Measurements from ENCODE around the gene SLC16A8.

Gene SLC16A8

DNA sequence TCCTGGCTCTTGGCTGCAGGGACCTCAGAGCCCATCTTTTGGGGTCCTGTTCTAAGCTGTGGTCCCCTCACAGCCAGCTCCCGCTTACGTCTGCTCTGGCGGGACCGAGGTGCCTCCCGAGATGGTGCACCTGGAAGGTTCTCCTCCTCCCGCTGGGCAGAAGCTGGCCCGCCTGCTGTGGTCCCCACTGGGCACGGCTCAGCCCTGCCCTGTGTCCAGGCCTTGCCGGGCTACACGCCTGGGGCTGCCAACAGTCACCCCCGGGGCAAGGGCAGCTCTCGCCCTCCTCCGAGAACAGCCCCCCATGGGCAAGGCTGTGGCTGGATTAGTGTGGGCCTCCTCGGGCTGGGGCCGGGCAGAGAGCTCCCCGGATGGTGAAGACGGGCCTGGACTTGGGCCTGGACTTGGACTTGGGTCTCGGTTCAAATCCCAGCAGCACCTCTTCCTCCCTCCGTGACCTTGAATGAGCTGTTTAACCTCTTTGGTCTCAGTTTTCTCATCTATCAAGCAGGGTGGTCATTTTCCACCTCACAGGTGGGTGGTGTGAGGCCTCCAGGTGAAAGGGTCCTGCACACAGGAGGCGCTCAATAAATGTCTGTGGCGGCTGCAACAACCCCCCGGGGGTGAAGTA is 25.5 kb upstream of the SLC16A8 start:
- H3K27ac ChIP-seq (ENCODE audit: low read length) = no peak overlapping the region
- no peaks in the 10 kb centered on the region for H3K79me2 ChIP-seq (ENCODE audit: low read length)
- H3K4me1 ChIP-seq (ENCODE audit: low read length) = peaks cover 3% of the 10 kb centered on the region
- H3K9me2 ChIP-seq (replicated peaks; ENCODE audit: insufficient read depth, low read length) = no peaks in the 10 kb centered on the region
- H3K4me2 ChIP-seq (ENCODE audit: low read depth, low read length) = no peak overlapping the region
- TF ChIP-seq EZH2 (optimal IDR thresholded peaks at IDR 0.05; ENCODE audit: low read depth, low read length) (no peak), EZH2phosphoT487 (IDR thresholded peaks at IDR 0.05; ENCODE audit: low read length) (no peak)
- TF ChIP-seq, protein P1, sequence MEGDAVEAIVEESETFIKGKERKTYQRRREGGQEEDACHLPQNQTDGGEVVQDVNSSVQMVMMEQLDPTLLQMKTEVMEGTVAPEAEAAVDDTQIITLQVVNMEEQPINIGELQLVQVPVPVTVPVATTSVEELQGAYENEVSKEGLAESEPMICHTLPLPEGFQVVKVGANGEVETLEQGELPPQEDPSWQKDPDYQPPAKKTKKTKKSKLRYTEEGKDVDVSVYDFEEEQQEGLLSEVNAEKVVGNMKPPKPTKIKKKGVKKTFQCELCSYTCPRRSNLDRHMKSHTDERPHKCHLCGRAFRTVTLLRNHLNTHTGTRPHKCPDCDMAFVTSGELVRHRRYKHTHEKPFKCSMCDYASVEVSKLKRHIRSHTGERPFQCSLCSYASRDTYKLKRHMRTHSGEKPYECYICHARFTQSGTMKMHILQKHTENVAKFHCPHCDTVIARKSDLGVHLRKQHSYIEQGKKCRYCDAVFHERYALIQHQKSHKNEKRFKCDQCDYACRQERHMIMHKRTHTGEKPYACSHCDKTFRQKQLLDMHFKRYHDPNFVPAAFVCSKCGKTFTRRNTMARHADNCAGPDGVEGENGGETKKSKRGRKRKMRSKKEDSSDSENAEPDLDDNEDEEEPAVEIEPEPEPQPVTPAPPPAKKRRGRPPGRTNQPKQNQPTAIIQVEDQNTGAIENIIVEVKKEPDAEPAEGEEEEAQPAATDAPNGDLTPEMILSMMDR (IDR thresholded peaks at IDR 0.05; ENCODE audit: low read length) = no peak
- no peaks in the 10 kb centered on the region for H3K27me3 ChIP-seq (replicated peaks; ENCODE audit: insufficient read depth, low read length)
- H3K36me3 ChIP-seq (replicated peaks; ENCODE audit: insufficient read depth, low read length) = no peaks in the 10 kb centered on the region
- no peak for DNase-seq
- no peaks in the 10 kb centered on the region for H3K9me3 ChIP-seq (replicated peaks; ENCODE audit: insufficient read depth, low read length)
- no peaks in the 10 kb centered on the region for H4K20me1 ChIP-seq (ENCODE audit: insufficient read depth, low read length)
- peaks cover 8% of the 10 kb centered on the region for H3F3A ChIP-seq (ENCODE audit: insufficient read depth, low read length)
- no peak overlapping the region for H3K4me3 ChIP-seq (ENCODE audit: low read length)
- H3K9ac ChIP-seq (ENCODE audit: low read length) = no peak overlapping the region
- H2AFZ ChIP-seq (ENCODE audit: low read length) = no peak overlapping the region

DNA sequence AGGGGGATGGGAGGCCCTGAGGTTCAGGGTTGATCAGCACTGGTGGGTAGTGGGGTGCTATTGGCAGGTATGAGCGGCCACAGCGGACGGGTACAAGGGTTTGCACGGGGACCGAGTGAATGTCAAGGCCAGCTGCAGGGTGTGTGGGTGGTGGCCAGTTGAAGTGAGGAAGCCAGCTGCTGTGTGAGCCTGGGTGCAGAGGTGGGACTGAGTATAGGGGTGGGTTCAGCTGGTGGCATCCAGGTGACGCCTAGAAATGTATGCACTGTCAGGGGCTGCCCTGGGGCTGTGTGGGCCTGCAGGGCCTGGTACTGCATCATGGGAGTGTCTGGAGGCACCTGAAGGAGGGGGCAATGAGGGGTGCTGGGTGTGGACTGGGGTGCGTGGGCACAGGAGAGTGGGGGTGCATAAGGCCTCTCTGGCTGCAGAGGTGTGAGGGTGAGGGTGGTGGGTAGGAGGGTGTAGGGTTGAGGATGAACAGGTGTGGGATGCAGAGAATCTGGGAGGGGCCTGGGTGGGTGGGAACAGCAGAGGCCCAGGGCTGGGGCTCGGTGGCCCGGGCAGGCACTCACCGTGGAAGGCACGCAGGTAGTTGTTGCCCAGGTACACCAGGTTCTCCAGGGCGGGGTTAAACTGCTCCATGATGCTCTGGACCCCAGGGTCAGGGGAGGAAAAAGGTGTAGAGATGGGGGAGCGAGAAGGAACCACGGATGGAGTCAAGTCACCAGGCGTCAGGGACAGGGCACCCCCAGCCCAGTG is 24.8 kb upstream of the SLC16A8 start:
- no peak overlapping the region for H3K9ac ChIP-seq (ENCODE audit: low read length)
- H3K9me2 ChIP-seq (replicated peaks; ENCODE audit: insufficient read depth, low read length) = no peaks in the 10 kb centered on the region
- H3K27ac ChIP-seq (ENCODE audit: low read length) = no peak overlapping the region
- no peak overlapping the region for H3K4me3 ChIP-seq (ENCODE audit: low read length)
- no peak for DNase-seq
- no peak overlapping the region for H2AFZ ChIP-seq (ENCODE audit: low read length)
- no peaks in the 10 kb centered on the region for H3K36me3 ChIP-seq (replicated peaks; ENCODE audit: insufficient read depth, low read length)
- H3K27me3 ChIP-seq (replicated peaks; ENCODE audit: insufficient read depth, low read length) = no peaks in the 10 kb centered on the region
- H3K79me2 ChIP-seq (ENCODE audit: low read length) = no peaks in the 10 kb centered on the region
- H3K4me2 ChIP-seq (ENCODE audit: low read depth, low read length) = no peak overlapping the region
- no peaks in the 10 kb centered on the region for H3K9me3 ChIP-seq (replicated peaks; ENCODE audit: insufficient read depth, low read length)
- H3F3A ChIP-seq (ENCODE audit: insufficient read depth, low read length) = peaks cover 8% of the 10 kb centered on the region
- TF ChIP-seq, protein P1 (IDR thresholded peaks at IDR 0.05; ENCODE audit: low read length) = no peak
- no peak for TF ChIP-seq EZH2phosphoT487 (IDR thresholded peaks at IDR 0.05; ENCODE audit: low read length)
- TF ChIP-seq EZH2 (optimal IDR thresholded peaks at IDR 0.05; ENCODE audit: low read depth, low read length) = no peak
- H4K20me1 ChIP-seq (ENCODE audit: insufficient read depth, low read length) = no peaks in the 10 kb centered on the region
- H3K4me1 ChIP-seq (ENCODE audit: low read length) = peaks cover 7% of the 10 kb centered on the region

DNA sequence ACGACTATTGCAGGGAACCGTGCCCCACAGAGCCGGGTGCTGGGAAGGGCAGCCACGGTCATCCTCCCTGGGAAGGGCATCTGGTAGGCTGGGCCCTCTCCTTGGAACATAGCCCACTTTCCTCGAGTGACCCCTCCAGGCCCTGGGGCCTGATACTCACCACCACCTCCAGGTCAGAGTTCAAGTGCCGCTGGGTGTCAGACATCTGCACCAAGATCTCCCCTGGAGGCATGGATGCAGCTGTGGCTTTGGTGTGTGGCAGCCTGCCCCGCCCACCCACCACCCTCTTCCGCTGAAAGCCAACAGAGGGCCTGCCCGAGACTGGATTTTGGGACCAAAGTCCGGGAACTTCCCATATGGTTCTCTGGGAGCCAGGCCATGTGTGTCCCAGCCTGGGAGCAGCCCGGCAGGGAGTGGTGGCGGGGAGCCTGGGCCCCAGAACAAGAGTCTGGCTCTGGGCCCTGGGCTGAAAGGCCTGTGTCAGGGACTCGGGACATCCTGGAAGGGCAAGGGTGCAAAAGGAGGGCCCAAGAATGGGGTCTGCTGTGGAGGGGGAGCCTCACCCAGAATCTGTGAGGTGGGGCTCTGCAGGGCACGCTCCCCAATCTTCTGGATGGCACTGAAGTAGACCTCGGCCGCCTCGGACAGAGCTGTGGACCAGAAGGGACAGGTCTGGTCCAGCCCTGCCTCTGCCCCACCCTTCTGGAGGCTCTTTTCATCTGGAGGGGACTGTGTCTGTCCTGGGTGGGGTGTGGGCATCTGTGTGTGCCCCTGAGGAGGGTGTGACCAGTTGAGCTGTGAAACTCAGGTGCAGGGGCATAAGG is 23.9 kb upstream of the SLC16A8 start:
- Histone ChIP-seq H2AFZ (ENCODE audit: low read length) (no peak overlapping the region), H3K36me3 (replicated peaks; ENCODE audit: insufficient read depth, low read length) (no peaks in the 10 kb centered on the region), H3K4me2 (ENCODE audit: low read depth, low read length) (no peak overlapping the region), H3F3A (ENCODE audit: insufficient read depth, low read length) (peaks cover 8% of the 10 kb centered on the region), H3K79me2 (ENCODE audit: low read length) (no peaks in the 10 kb centered on the region), H3K9me2 (replicated peaks; ENCODE audit: insufficient read depth, low read length) (no peaks in the 10 kb centered on the region), H3K4me3 (ENCODE audit: low read length) (no peak overlapping the region), H3K27ac (ENCODE audit: low read length) (no peak overlapping the region), H4K20me1 (ENCODE audit: insufficient read depth, low read length) (no peaks in the 10 kb centered on the region), H3K9ac (ENCODE audit: low read length) (no peak overlapping the region), H3K4me1 (ENCODE audit: low read length) (peaks cover 7% of the 10 kb centered on the region), H3K27me3 (replicated peaks; ENCODE audit: insufficient read depth, low read length) (no peaks in the 10 kb centered on the region), H3K9me3 (replicated peaks; ENCODE audit: insufficient read depth, low read length) (no peaks in the 10 kb centered on the region)
- TF ChIP-seq EZH2 (optimal IDR thresholded peaks at IDR 0.05; ENCODE audit: low read depth, low read length) (no peak), EZH2phosphoT487 (IDR thresholded peaks at IDR 0.05; ENCODE audit: low read length) (no peak)
- TF ChIP-seq, protein P1 (IDR thresholded peaks at IDR 0.05; ENCODE audit: low read length) = no peak
- no peak for DNase-seq
